DOHH2 (cell line): ENCODE results near the gene GAD1.

Source experiments
- EZH2phosphoT487 ChIP-seq: fragments of 200-600 bp; sonication (generic); IDR thresholded peaks from 2 replicates; pipeline ENCODE4 v1.6.1; 2017; ENCODE audit warnings: borderline replicate concordance, mild to moderate bottlenecking, antibody characterized with exemption, low read length, moderate library complexity, mixed read lengths
- TF ChIP-seq, protein P1 (sequence below): fragments of 200-600 bp; sonication (generic); IDR thresholded peaks from one replicate; pipeline ENCODE4 v1.5.1; 2014; ENCODE audit warnings: antibody characterized with exemption, mild to moderate bottlenecking, low read depth, low read length; ENCODE audit not compliant: poor library complexity, severe bottlenecking

DNA sequence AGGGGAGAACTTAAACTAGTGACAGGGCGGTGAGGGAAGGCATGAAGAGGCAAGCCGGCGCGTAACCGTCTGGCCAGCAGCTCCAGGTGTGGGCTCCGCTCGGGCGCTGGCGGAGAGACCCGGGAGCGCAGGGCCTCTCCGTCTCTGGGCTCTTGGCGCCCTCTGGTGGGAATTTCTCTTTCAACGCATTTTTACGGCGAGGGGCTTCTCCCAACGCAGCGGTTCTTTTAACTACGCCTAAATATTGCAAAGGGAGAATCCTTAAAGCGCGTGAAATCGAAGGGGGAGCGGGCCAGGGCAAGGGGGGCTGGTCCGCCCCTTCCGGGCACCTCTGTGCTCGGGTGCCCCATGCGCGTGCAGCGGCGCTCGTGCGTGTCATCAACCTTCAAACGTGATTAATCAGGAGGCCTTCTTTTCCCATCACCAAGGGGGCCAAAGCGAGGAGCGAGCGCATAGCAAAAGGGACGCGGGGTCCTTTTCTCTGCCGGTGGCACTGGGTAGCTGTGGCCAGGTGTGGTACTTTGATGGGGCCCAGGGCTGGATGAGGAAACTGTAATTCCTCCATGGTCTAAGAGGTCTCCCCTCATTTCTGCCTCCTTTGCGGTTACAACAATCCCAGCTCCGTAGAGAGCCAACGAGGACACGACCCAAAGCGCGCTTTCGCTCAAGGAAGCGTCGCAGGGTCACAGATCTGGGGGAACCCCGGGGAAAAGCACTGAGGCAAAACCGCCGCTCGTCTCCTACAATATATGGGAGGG, 762 bp upstream of the GAD1 start:
- TF ChIP-seq, protein P1, sequence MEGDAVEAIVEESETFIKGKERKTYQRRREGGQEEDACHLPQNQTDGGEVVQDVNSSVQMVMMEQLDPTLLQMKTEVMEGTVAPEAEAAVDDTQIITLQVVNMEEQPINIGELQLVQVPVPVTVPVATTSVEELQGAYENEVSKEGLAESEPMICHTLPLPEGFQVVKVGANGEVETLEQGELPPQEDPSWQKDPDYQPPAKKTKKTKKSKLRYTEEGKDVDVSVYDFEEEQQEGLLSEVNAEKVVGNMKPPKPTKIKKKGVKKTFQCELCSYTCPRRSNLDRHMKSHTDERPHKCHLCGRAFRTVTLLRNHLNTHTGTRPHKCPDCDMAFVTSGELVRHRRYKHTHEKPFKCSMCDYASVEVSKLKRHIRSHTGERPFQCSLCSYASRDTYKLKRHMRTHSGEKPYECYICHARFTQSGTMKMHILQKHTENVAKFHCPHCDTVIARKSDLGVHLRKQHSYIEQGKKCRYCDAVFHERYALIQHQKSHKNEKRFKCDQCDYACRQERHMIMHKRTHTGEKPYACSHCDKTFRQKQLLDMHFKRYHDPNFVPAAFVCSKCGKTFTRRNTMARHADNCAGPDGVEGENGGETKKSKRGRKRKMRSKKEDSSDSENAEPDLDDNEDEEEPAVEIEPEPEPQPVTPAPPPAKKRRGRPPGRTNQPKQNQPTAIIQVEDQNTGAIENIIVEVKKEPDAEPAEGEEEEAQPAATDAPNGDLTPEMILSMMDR, result peak; percentile 83
- no peak for TF ChIP-seq EZH2phosphoT487
